GM18951 (cell line): ENCODE results near the gene ADCY10.

Experiments
- POLR2A ChIP-seq: IDR thresholded peaks from 4 replicates; pipeline ENCODE4 v1.6.1; 2011; ENCODE audit warnings: mild to moderate bottlenecking; ENCODE audit not compliant: insufficient read length, insufficient read depth; ENCODE audit errors: extremely low read depth
- in situ Hi-C: fragments of 300-500 bp; cut with MboI; formaldehyde crosslinking; loops from one replicate; pipeline ENCODE4 v1.12.0; 2022; ENCODE audit warnings: low sequenced_read_pairs, mixed read lengths, inconsistent platforms; ENCODE audit not compliant: unreplicated experiment

ADCY10 gene

DNA sequence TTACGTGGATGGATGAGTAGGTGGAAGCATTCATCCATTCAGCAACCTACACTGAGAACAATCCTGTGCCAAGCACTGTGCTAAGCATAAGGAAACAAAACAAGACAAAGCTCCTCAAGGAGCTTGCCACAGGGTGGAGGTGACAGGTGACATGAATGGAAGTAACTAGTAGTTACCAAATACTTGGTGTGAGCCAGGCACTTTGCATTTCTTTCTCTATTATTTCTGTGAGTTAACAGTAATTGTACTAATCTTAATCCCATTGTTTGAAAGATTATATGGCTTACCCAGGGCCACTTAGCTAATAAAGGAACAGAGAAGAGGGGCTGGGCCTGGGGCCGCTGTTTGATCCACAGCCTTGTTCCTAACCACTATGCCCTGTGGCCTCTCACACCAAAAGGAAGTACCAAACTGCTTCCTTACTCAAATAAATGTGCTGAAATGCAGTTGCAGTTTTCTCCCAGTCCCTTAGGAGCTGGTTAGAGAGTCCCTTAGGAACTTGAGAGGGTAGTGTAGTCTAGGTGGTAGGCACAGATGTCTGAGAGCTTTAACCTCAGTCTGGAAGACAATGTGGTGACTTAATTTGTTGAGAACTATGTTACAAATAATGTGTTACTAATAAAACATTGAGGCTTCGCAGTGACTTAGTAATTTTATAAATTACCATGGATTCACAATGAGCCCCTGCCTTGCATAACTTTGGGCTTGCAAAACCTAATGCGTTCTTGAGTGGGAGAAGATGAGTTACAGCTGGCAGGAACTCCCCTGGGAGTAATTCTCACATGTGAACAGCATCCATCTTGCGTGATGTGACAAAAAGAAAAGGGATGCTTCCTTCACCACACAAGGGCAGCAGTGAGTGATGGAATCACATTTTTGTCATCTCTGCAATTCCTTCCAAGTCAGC, 122.4 kb downstream of the ADCY10 start:
- no peak for TF ChIP-seq POLR2A
- in situ Hi-C loops: no loop called here

DNA sequence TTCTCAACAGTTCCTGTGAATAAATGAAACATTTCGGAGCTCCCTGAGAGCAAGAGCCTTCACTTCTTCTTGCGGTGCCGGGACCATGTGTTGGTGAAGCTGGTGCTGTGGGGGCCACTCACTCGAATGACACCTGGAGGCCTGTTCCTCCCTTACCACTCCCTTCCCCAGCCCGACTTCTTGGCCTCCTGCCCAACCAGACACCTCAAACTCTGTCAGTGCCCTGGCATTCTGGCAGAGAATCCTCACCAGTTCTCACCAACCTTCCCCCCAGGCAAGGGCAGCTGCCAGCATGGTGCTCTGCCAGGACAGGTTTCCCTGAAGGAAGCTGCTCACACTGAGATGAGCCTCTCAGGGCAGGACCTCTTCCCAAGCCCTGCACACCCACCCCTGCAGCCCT, 123.8 kb downstream of the ADCY10 start:
- in situ Hi-C loops: no loop called here
- TF ChIP-seq POLR2A: no peak

DNA sequence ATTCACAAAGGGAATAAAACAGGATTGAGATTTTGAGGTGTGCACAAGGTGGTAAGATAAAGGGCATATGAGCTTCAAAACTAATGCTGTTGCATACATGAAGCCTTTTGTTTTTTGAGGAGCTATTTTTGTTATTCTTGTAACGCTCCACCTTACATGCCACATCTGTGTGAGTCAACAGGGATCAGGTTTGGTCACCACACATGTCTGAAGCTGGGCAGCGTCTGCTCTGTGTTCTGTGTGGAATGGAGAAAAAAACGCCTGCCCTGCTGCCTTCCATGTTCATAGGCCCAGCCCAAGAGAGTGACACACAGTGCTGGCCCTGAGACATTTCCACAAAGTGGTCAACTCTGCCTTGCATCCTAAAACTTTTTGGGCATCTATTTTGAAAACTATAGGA, 124.4 kb downstream of the ADCY10 start:
- no peak for TF ChIP-seq POLR2A

DNA sequence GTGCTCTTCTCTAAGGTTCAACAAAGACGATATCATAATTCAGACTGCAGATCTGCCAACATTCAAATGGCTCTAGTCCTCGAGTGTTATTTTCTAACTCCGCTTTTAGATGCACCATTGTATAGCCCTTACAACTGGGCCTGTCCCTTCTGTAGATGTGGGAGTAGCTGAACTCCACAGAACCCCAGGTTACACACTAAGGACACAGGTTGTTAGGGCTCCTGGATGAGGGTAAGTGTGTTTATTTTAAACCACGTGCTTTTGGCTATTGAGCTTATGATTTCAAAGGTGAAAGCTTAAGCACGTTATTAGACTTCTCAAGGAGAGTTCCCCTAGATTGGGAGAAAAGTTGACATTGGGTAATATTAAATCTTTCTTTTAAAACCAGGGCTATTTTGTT, 127.4 kb downstream of the ADCY10 start:
- no peak for TF ChIP-seq POLR2A
- in situ Hi-C loops: no loop called here

More for the DNA sequence above, 124.4 kb downstream of the ADCY10 start:
- in situ Hi-C loops: no loop called here

DNA sequence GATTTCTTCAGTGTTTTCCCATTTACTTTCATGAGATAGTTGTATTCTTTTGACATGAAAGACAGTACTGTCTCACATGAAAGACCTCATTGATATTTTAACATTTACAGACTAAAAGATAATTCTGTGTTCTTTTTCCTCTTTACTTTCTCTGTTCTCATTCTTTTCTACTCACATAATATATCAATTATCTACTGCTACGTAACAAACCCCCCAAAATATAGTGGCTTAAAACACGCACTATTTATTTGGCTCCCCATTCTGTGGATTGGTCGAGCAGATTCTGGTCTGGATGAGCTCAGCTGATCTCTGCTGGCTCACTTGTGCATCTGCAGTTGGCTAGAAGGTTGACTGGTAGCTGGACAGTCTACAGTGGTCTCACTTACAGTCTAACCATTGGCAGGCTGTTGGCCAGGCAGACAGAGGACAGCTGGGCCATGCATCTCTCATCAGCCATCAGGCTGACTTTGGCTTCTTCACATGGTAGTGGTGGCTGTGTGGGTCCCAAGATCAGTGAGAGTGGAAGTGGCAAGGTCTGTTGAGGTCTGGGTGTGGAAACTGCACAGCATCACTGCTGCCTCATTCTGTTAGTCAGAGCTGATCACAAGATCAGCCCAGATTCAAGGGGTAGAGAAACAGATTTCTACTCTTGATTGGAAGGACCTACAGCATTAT, 128.9 kb downstream of the ADCY10 start:
- TF ChIP-seq POLR2A: no peak
- in situ Hi-C loops: no loop called here

DNA sequence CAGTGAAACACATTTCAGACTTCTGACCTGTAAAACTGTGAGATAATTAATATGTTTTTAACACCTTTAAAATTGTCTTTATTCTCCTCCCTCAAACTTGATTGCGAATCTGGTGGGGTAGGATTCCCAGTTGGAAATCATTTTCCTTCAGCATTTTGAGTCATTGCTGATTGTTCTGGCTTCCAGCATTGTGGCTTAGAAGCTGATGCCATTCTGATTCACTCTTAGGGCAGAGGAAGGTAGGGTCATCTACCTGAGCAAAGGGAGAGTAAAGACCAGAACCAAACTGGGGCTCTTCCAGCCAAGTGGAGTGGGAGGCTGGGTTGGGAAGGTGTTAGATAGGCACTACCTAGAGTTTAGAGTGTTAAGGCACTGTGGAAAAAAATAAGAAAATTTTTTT, 131.0 kb downstream of the ADCY10 start:
- no peak for TF ChIP-seq POLR2A
- in situ Hi-C loops: no loop called here

DNA sequence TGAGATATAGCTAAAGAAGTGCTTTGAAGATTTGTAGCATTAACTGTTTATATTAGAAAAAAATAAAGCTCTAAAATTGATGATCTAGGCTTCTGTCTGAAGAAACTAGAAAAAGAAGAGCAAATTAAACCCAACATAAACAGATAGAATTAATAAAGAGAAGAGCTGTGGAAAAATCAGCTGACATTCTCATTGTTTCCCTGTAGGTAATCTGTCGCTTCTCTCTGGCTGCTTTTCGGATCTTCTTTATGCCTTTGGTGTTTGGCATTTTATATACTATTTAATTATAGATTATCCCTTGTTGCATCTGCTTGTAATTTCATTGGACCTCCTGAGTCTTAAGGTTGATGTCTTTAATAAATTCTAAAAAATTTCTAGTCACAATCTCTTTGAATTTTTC, 132.4 kb downstream of the ADCY10 start:
- no peak for TF ChIP-seq POLR2A
- in situ Hi-C loops: no loop called here

DNA sequence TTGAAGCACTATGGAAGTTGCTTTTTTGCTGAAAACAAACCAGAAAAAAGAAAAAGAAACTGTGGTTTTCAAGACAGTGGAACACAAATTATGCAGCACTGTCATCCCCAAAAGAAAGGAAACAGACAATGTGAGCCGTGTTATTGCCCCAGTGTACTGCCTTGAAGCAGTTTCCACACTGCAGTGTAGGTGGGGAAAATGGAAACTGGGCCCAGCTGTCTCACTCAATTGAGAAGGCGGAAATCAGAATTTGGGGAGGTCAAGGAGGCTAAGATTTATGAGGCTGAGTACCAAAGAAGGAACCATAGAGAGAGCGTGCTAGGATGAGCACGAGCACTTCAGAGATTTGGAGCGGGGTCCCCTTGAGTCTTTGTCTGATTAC, 136.7 kb downstream of the ADCY10 start:
- no peak for TF ChIP-seq POLR2A
- in situ Hi-C loops: no loop called here

DNA sequence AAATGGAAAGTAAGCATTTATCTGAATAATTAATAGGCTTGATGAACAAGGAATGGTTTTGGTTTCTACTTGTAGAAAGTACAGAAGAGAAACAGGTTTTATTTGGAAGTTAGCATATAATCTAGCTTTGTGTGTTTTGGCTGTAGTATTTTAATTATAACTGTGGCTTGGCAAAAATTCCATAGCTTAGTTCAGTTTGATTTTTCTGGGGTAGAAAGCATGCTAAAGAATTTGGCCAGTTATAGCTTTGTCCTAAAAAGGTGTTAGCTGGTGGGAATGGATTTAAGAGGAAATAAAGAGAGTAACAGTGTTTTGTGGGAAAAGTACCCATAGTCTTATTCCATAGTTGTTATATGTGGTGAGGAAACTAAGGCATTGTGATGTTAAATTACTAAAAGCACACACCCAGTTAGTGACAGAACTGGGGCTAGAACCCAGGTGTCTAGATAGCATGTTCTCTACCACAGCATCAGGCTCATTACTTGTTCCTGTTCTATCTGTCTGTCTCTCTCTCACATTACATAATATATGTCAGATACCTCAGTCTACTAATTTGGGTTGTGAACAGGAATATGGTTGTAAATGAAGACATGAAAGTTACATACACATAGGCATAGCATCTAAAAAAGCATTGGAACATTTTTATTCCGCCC, 137.2 kb downstream of the ADCY10 start:
- no peak for TF ChIP-seq POLR2A
- in situ Hi-C loops: no loop called here

DNA sequence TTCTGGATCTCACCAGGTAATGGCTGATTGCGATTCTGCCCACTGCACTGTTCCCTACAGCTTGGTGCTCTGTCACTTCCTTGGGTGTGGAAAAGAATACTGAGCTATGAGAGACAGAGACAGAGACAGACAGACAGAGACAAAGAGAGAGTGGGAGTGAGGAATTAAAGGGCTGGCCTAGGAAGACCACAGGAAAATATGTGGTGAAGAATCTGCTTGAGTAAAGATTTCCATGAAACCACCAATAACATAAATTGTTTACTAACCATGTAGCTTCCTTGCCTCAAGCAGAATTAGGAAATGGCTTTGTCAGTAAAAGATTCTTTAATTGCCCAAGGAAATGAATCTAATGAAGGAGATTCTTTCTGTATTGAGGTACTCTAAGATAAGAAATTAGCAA, 137.8 kb downstream of the ADCY10 start:
- TF ChIP-seq POLR2A: no peak
- in situ Hi-C loops: no loop called here

DNA sequence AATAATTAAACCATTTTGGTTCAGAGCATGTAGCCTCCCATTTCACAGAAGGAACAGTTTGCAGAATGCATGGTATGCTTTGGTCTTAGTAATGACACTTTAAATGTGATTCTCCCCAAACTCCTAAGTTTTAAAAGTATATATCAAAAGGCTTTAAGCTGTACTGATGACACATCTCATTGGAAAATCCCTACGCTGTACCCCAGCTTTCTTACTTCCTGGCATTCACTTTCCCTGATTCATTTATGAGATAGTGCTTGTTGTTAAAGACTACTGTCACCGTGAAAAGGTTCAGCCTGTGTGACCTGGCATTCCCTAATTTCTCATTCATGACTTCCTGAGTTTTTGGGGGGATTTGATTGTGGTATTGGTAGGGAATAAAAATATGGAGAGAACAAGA, 138.8 kb downstream of the ADCY10 start:
- TF ChIP-seq POLR2A: no peak
- in situ Hi-C loops: no loop called here

DNA sequence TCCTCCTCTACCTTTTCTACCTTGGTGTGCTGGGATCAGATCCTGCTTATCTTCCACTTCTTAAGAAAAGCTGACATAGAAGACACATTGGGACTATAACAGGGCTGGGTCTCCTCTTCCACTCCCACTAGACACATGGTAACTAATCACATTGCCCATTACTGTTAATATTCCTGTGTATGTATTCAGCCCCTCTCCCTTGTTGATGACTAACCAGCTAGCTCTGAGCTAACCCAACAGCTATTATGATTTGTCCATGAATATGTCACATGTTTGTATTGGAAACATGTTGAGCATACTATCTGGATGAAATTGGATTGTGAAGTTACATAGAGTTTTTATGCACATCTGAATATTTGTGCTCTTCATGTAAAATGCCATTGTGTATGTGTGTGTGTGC, 139.2 kb downstream of the ADCY10 start:
- no peak for TF ChIP-seq POLR2A
- in situ Hi-C loops: no loop called here

DNA sequence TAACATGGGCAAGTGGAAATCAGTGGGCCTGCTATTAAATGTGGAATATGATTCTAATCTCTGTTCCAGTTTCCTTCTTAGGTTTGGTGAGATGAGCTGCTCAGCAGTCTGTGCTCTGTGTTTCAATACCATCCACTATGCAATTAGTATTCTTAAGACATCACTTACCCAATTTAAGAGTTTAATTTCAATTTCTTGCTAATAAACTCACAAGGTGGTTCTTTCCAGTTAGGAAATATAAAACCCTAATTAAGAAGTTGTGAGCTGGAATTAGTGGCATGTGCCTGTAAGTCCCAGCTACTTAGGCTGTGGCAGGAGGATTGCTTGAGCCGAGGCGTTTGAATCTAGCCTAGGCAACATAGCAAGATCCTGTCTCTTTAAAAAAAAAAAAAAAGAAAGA, 140.4 kb downstream of the ADCY10 start:
- no peak for TF ChIP-seq POLR2A
- in situ Hi-C loops: no loop called here
